Retinal pigment epithelial cell (primary cell): ENCODE data around the gene TF.
A peak's percentile ranks its signal among the peaks of the same experiment; 100 is the strongest.

Experiments used
- DNase-seq: peaks from one replicate; pipeline ENCODE4 v3.0.0-alpha.2; 2010; ENCODE audit warnings: low read depth
- H3K4me3 ChIP-seq: 2 replicates; pipeline ENCODE4 v1.5.1; 2011; ENCODE audit warnings: mild to moderate bottlenecking, low read length, control low read depth, moderate library complexity
- TF ChIP-seq, protein P1 (sequence below): conservative IDR thresholded peaks from 2 replicates; pipeline ENCODE4 v1.5.1; 2011; ENCODE audit warnings: low read depth, low read length, control low read depth, inconsistent platforms

TF gene

DNA sequence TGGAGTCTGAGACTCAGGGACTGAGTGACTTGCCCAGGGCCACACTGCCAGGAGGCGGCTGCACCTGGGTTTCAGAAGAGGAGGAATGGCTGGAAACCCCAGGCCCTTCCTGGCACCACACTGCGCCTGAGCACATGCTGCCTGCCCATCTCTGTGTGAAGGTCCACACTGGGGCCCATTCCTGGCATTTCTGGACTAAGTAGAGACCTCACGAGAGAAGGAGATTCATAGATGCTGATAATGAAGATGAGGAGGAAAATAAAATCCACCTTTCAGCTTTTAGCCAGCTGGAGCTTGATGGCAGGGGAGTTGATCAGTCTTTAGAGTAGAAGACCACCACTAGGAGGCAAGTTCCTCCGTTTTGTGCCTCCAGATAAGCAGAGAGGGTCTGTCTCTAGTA is 40.2 kb upstream of the TF start:
- TF ChIP-seq, protein P1, sequence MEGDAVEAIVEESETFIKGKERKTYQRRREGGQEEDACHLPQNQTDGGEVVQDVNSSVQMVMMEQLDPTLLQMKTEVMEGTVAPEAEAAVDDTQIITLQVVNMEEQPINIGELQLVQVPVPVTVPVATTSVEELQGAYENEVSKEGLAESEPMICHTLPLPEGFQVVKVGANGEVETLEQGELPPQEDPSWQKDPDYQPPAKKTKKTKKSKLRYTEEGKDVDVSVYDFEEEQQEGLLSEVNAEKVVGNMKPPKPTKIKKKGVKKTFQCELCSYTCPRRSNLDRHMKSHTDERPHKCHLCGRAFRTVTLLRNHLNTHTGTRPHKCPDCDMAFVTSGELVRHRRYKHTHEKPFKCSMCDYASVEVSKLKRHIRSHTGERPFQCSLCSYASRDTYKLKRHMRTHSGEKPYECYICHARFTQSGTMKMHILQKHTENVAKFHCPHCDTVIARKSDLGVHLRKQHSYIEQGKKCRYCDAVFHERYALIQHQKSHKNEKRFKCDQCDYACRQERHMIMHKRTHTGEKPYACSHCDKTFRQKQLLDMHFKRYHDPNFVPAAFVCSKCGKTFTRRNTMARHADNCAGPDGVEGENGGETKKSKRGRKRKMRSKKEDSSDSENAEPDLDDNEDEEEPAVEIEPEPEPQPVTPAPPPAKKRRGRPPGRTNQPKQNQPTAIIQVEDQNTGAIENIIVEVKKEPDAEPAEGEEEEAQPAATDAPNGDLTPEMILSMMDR, result peak; percentile 3
- no peak overlapping the region for H3K4me3 ChIP-seq
- DNase-seq, result no peak

DNA sequence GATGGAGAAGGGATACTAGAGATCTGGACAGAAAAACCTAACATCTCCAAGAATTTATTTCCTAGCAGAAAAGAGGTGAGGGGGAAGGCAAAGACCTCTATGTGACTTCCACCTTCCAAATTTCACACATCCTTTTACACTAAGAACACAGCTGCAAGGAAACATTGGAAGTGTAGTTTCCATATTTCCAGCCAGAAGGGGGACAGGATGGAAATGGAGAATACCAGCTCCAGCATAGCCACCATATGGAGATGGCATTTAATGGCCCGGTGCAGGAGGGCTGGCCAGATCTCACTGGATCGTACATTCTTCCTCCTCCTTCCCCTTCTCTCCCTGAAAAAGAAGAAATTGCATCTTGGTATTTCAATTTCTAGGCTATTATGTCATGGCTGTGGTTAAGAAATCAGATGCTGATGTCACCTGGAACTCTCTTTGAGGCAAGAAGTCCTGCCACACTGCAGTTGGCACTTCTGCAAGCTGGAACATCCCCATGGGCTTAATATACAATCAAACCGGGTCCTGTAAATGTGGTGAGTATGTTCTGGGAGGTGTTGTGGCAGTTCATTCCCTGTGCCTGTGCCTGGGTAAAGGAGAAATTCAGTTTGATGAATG is 36.9 kb upstream of the TF start:
- no peak for DNase-seq
- TF ChIP-seq, protein P1, result no peak
- no peak overlapping the region for H3K4me3 ChIP-seq

DNA sequence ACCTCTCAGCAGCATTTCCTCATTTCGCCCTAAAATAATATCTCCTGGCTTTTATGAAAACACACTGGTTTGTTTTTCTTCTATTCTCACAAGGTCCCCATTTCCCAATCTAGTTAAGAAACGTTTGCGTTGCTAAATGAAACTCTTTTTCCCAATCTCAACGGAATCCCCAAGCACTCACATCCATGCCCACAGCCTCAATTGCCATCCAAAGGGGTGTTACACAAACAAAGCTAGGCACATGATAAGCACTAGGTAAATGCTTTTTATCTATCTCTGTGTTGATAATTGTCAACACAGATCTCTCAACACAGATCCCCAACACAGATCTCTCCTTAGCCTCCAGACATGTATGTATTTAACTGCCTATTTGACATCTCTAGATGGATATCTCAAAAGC is 35.2 kb upstream of the TF start:
- H3K4me3 ChIP-seq, result no peak overlapping the region
- no peak for DNase-seq
- TF ChIP-seq, protein P1, result no peak

DNA sequence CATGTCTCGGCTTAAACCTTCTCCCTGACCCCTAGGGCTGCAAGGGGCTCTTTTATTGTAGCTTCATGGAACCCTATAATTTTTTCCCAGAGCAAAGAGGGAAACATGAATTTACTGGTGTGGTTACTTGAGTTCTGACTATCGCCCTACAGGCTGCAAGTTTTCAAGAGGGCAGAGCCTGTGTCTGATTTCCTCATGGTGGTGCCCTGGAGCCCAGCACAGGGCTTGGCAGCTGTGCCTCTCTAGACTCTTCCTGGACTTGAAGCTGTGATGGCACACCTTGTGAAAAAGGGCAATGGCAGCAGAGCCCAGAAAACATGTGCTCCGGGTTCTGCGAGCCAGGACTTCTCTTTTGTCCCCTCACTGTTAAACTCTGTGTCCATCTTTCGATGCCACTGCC is 34.2 kb upstream of the TF start:
- no peak overlapping the region for H3K4me3 ChIP-seq
- TF ChIP-seq, protein P1, result no peak
- no peak for DNase-seq

DNA sequence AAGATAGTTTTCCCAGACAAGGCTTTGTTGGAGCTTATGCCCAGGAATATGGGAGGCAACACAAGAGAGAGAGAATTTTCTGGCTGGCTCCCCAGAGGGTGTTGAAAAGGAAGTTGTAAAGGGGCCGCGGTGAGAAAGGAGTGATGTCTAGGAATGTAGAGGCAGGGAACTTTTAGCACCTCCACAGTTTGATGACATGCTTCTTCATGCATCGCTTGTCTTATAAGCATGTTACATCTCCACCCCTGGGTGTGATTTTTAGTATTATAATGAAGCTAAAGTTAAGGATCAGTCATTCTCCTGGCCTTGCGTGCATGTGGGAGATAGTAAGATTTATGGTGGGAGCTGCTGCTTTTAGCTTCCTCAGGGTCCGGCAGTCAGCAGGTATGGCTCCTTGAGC is 32.8 kb upstream of the TF start:
- TF ChIP-seq, protein P1, result no peak
- no peak overlapping the region for H3K4me3 ChIP-seq
- DNase-seq, result no peak

DNA sequence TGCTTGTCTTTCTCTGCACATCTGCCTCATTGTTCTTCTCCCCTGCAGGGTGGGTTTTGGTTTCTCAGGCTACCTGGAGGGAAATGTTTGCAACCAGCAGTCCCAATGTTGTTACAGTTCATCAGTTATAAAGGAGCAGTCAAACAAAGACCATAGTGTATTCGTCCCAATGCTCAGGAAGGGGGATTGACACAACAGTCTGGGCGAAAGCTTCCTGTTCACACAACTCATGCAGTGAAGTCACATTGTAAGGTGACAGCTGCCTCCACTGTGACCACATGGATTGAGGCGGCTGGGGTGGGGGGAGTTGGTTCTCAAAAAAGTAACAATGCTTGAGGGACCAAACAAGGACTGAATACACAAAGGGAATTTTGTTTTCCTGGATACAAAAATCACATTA is 28.8 kb upstream of the TF start:
- H3K4me3 ChIP-seq, result no peak overlapping the region
- no peak for DNase-seq
- TF ChIP-seq, protein P1, result no peak

DNA sequence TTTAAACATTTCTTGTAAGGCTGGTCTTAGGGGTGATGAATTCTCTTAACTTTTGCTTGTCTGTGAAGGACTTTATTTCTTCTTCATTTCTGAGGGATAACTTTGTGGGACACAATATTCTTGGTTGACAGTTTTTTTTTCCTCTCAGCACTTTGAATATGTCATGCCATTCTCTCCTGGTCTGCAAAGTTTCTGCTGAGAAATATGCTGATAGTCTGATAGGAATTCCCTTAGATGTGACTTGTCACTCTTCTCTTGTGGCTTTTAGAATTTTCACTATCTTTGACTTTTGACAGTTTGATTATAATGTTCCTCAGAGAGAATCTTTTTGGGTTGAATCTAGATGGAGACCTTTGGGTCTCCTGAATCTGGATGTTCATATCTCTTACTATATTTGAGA is 23.3 kb upstream of the TF start:
- DNase-seq, result no peak
- TF ChIP-seq, protein P1, result no peak
- H3K4me3 ChIP-seq, result no peak overlapping the region
